GM10248 (cell line): ENCODE results near the gene COBL.

ENCODE experiments used
- CTCF ChIA-PET: fragments of 300-600 bp; sonication (Branson Sonifier 250); formaldehyde crosslinking; extraction: SDS; loops from one replicate; lab custom pipeline; 2021; ENCODE audit warnings: antibody characterized with exemption; lab: Yijun Ruan, JAX
- POLR2A ChIA-PET: fragments of 350-650 bp; sonication (Branson Sonifier 250); formaldehyde crosslinking; extraction: SDS; loops from one replicate; lab custom pipeline; 2020; ENCODE audit warnings: antibody characterized with exemption; lab: Yijun Ruan, JAX
- DNase-seq: peaks from one replicate; pipeline ENCODE4 v3.0.0; 2012; ENCODE audit errors: extremely low spot score
- CTCF ChIP-seq: IDR thresholded peaks from 2 replicates; pipeline ENCODE4 v1.5.1; 2012; ENCODE audit warnings: mild to moderate bottlenecking, low read depth; ENCODE audit errors: extremely low read depth, missing control alignments, control extremely low read depth

Gene COBL

DNA sequence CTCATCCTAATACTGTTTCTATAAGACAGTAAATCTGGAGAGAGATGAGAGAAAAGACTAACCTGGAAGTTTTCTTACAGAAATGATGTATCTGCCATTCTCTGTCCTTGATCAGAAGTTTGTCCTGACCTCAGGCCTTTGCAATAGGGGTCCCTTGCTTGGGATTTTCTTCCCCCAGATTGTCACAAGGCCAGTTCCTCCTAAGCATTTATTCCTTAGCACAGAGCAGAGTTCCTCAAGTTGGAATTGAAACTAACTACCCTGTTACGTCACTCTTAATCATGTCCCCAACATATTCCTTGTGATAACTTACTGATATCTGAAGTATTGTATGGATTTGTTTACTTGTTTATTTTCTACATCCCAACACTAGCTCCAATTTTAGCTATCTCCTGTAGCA, 202.1 kb downstream of the COBL start:
- CTCF ChIA-PET, result no interaction called here

DNA sequence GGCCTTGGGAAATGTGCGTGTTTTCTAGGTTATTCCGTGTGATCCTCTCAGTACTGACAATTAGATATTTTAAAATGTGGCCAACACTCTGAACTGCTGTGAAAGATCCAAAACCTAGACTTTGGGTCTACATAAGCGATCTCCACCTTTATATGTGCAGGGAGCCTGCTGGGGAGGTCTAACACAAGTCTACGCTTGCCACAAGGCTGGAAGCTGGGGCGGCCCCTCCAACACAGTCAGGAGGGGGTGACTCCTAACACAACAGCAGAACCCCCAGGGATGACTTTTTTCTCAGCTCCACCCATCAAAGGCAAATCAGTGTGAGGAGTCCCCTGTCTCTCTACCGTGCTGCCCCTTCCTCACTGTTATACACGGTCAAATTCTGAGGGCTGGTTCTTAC, 202.6 kb downstream of the COBL start:
- TF ChIP-seq CTCF, result no peak
- ChIA-PET POLR2A (no interaction called here), CTCF (interaction anchor here (0.9 kb wide), 1 partner anchor 48 kb away, joined by 3 read pairs; no protein-coding TSS in a partner anchor)
- DNase-seq, result no peak

More for the DNA sequence above, 202.1 kb downstream of the COBL start:
- DNase-seq, result no peak
- TF ChIP-seq CTCF, result no peak
- POLR2A ChIA-PET, result no interaction called here

DNA sequence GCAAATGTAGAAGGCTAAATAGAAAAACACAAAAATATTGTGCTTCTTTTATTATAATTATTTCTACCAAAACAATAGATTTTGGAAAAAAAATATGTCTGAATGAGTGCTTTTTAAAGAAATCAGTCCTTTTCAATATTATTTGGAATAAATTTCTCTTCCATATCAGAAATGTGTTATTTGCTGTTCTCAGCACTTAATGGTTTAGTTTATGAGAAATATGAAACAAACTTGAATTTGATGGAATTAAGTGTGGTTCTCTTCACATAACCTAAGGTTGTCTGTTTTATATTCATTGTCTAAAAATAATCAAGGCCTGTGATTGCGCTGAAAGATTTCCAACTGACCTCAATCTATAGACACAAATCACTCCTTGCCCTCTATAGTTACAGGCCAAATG, 203.0 kb downstream of the COBL start:
- POLR2A ChIA-PET, result no interaction called here

GRCh38 chr7:51111241-51111940, 205.2 kb downstream of the COBL start:
- no peak for TF ChIP-seq CTCF
- DNase-seq, result no peak

More for the DNA sequence above, 203.0 kb downstream of the COBL start:
- no peak for TF ChIP-seq CTCF
- DNase-seq, result no peak
- CTCF ChIA-PET, result interaction anchor here (0.9 to 1.4 kb wide), 2 partner anchors 38 to 49 kb away, joined by 3 read pairs; no protein-coding TSS in a partner anchor

GRCh38 chr7:51108134-51108533, 208.5 kb downstream of the COBL start:
- CTCF ChIA-PET, result no interaction called here
- no peak for TF ChIP-seq CTCF
- POLR2A ChIA-PET, result no interaction called here
- no peak for DNase-seq

More at GRCh38 chr7:51111241-51111940, 205.2 kb downstream of the COBL start:
- ChIA-PET CTCF (no interaction called here), POLR2A (no interaction called here)

GRCh38 chr7:51104278-51104677, 212.3 kb downstream of the COBL start:
- ChIA-PET CTCF (no interaction called here), POLR2A (no interaction called here)
- DNase-seq, result no peak
- TF ChIP-seq CTCF, result no peak
